HepG2 (cell line): ENCODE results near the gene CCND1. TPM values are rescaled to one million over a fixed set of nuclear protein-coding genes. Genes with fewer than 3 reads are reported as not detected.
A peak's percentile ranks its signal among the peaks of the same experiment; 100 is the strongest.

Source experiments
- CREM ChIP-seq, 2 experiments: sonication (generic) in 1 of 2; formaldehyde crosslinking in 1 of 2; IDR thresholded peaks; 2 replicates each; pipeline versions ENCODE4 v1.4.0 to v1.6.1; 2016 to 2020; ENCODE audit warnings: antibody characterized with exemption in 1 of 2, mild to moderate bottlenecking in 1 of 2, missing genetic modification reagents in 1 of 2
- DRAP1 ChIP-seq: IDR thresholded peaks from 2 replicates; pipeline ENCODE4 v1.6.1; 2016; ENCODE audit warnings: missing genetic modification reagents, missing compliant biosample characterization
- E2F1 ChIP-seq: sonication (generic); formaldehyde crosslinking; IDR thresholded peaks from 2 replicates; pipeline ENCODE4 v1.5.0; 2020; ENCODE audit warnings: missing genetic modification reagents
- ELF4 ChIP-seq: sonication (generic); formaldehyde crosslinking; IDR thresholded peaks from 2 replicates; pipeline ENCODE4 v1.5.0; 2020; ENCODE audit warnings: missing genetic modification reagents, mild to moderate bottlenecking, moderate library complexity, borderline replicate concordance
- FOXC1 ChIP-seq: sonication (generic); formaldehyde crosslinking; IDR thresholded peaks from 2 replicates; pipeline ENCODE4 v1.8.0; 2022; ENCODE audit warnings: mild to moderate bottlenecking, missing genetic modification reagents, borderline replicate concordance
- HNF4G ChIP-seq, 2 experiments: sonication (generic) in 1 of 2; formaldehyde crosslinking in 1 of 2; IDR thresholded peaks; 2 replicates each; pipeline versions ENCODE4 v1.4.0 to v1.6.1; 2011 to 2020; ENCODE audit warnings: borderline replicate concordance in 2 of 2, low read depth in 2 of 2, mild to moderate bottlenecking in 2 of 2, low read length in 1 of 2, missing genetic modification reagents in 1 of 2, moderate library complexity in 1 of 2
- HOXA9 ChIP-seq: sonication (generic); formaldehyde crosslinking; IDR thresholded peaks from 2 replicates; pipeline ENCODE4 v1.8.1; 2022; ENCODE audit warnings: missing genetic modification reagents, mild to moderate bottlenecking, moderate library complexity, borderline replicate concordance
- IRF1 ChIP-seq: sonication (generic); formaldehyde crosslinking; IDR thresholded peaks from 2 replicates; pipeline ENCODE4 v1.4.0; 2020; ENCODE audit warnings: low read depth, mild to moderate bottlenecking, missing genetic modification reagents
- MED1 ChIP-seq: sonication (generic); formaldehyde crosslinking; IDR thresholded peaks from 2 replicates; pipeline ENCODE4 v1.4.0; 2020; ENCODE audit warnings: missing genetic modification reagents
- MTA1 ChIP-seq: sonication (generic); formaldehyde crosslinking; IDR thresholded peaks from 2 replicates; pipeline ENCODE4 v1.4.0; 2020; ENCODE audit warnings: missing genetic modification reagents, mild to moderate bottlenecking, borderline replicate concordance
- NCOA2 ChIP-seq: sonication (generic); formaldehyde crosslinking; IDR thresholded peaks from 2 replicates; pipeline ENCODE4 v1.8.0; 2022; ENCODE audit warnings: inconsistent platforms
- NR2F2 ChIP-seq: IDR thresholded peaks from 2 replicates; pipeline ENCODE4 v1.6.1; 2012; ENCODE audit warnings: low read depth, inconsistent platforms, borderline replicate concordance
- SALL1 ChIP-seq: sonication (generic); formaldehyde crosslinking; IDR thresholded peaks from 2 replicates; pipeline ENCODE4 v1.8.0; 2022; ENCODE audit warnings: mild to moderate bottlenecking, missing genetic modification reagents
- SIX4 ChIP-seq: sonication (generic); formaldehyde crosslinking; IDR thresholded peaks from 2 replicates; pipeline ENCODE4 v1.4.0; 2020; ENCODE audit warnings: missing genetic modification reagents
- SMAD9 ChIP-seq: sonication (generic); formaldehyde crosslinking; IDR thresholded peaks from 2 replicates; pipeline ENCODE4 v1.5.1; 2020; ENCODE audit warnings: mild to moderate bottlenecking, missing genetic modification reagents
- THRA ChIP-seq: sonication (generic); formaldehyde crosslinking; IDR thresholded peaks from 2 replicates; pipeline ENCODE4 v1.4.0; 2020; ENCODE audit warnings: missing genetic modification reagents, borderline replicate concordance
- TOE1 ChIP-seq: sonication (generic); formaldehyde crosslinking; IDR thresholded peaks from 2 replicates; pipeline ENCODE4 v1.4.0; 2020; ENCODE audit warnings: mild to moderate bottlenecking, missing genetic modification reagents
- ZBTB3 ChIP-seq: sonication (generic); formaldehyde crosslinking; IDR thresholded peaks from 2 replicates; pipeline ENCODE4 v1.4.0; 2020; ENCODE audit warnings: low read depth, mild to moderate bottlenecking, moderate library complexity, missing genetic modification reagents, borderline replicate concordance
- ZNF138 ChIP-seq: sonication (generic); formaldehyde crosslinking; IDR thresholded peaks from 2 replicates; pipeline ENCODE4 v1.5.0; 2020; ENCODE audit warnings: mild to moderate bottlenecking, low read depth, missing genetic modification reagents
- ZNF383 ChIP-seq: sonication (generic); formaldehyde crosslinking; IDR thresholded peaks from 2 replicates; pipeline ENCODE4 v1.4.0; 2020; ENCODE audit warnings: missing genetic modification reagents, mild to moderate bottlenecking, borderline replicate concordance
- ZNF431 ChIP-seq: sonication (generic); formaldehyde crosslinking; IDR thresholded peaks from 2 replicates; pipeline ENCODE4 v1.9.0; 2022; ENCODE audit warnings: missing genetic modification reagents, low read depth, mild to moderate bottlenecking, borderline replicate concordance
- ZNF468 ChIP-seq: sonication (generic); formaldehyde crosslinking; IDR thresholded peaks from 2 replicates; pipeline ENCODE4 v1.8.0; 2022; ENCODE audit warnings: mild to moderate bottlenecking, moderate library complexity, missing genetic modification reagents
- ZNF556 ChIP-seq: sonication (generic); formaldehyde crosslinking; IDR thresholded peaks from 2 replicates; pipeline ENCODE4 v1.4.0; 2020; ENCODE audit warnings: mild to moderate bottlenecking, missing genetic modification reagents, borderline replicate concordance
- ZNF672 ChIP-seq: sonication (generic); formaldehyde crosslinking; IDR thresholded peaks from 2 replicates; pipeline ENCODE4 v1.8.1; 2022; ENCODE audit warnings: missing genetic modification reagents
- ZNF691 ChIP-seq: sonication (generic); formaldehyde crosslinking; IDR thresholded peaks from 2 replicates; pipeline ENCODE4 v1.4.0; 2020; ENCODE audit warnings: missing genetic modification reagents, low read depth, mild to moderate bottlenecking, borderline replicate concordance
- polyA plus RNA-seq, 8 experiments: library from polyadenylated mRNA; depleted of rRNA in 3 of 8; stranded (reverse) in 7 of 8; unstranded in 1 of 8; fragments of >200 nt; fragmentation: Illumina TruSeq in 4 of 8; extraction: Trizol in 4 of 8; gene quantifications; 2 replicates each; pipeline versions ENCODE4 v1.2.1 to v1.2.3, GENCODE V29; 2011 to 2016; ENCODE audit warnings: low read depth in 4 of 8, missing spikeins in 1 of 8, mixed read lengths in 1 of 8; ENCODE audit not compliant: insufficient read depth in 1 of 8
- total RNA-seq, 5 experiments: library from RNA; depleted of rRNA; stranded (reverse); fragments of >200 nt; fragmentation: Illumina TruSeq; extraction: Trizol; gene quantifications; 2 replicates each; pipeline ENCODE4 v1.2.3, GENCODE V29; 2016; ENCODE audit warnings: low read depth in 1 of 5

The CCND1 gene
- total and polyA plus RNA-seq, 2 of the 13 experiments (the other 11 are each of a cell fraction or from before 2014, with no cell fraction given) = 107 to 136 TPM

GRCh38 chr11:69683764-69684333 lies 42.9 kb downstream of the CCND1 start (continued):
- no peak for TF ChIP-seq ZNF672
- peak; percentile 72 for TF ChIP-seq SALL1
- peak; percentile 52; the same call in 1 of the 2 replicates for TF ChIP-seq THRA
- TF ChIP-seq ZNF556 (CRISPR knock-in tag) = no peak; the same call in 1 of the 2 replicates
- no peak for TF ChIP-seq MTA1 (CRISPR knock-in tag)
- TF ChIP-seq ZNF383 (CRISPR knock-in tag) = no peak
- TF ChIP-seq HOXA9 = no peak
- TF ChIP-seq E2F1 (CRISPR knock-in tag) = no peak
- no peak for TF ChIP-seq CREM (IDR thresholded peaks at IDR 0.05)
- no peak for TF ChIP-seq CREM (CRISPR knock-in tag; IDR thresholded peaks at IDR 0.05)
- no peak for TF ChIP-seq HNF4G (IDR thresholded peaks at IDR 0.05; ENCODE audit: borderline replicate concordance, low read depth, low read length)
- TF ChIP-seq HNF4G (CRISPR knock-in tag; IDR thresholded peaks at IDR 0.05; ENCODE audit: borderline replicate concordance, low read depth) = no peak
- TF ChIP-seq ZBTB3 (CRISPR knock-in tag) = no peak
- no peak for TF ChIP-seq TOE1 (CRISPR knock-in tag)
- TF ChIP-seq DRAP1 (CRISPR knock-in tag) = 0 out of 2 replicates have a peak, but pooled peaks have one; percentile 26
- TF ChIP-seq ZNF138 = no peak
- 0 out of 2 replicates have a peak, but pooled peaks have one; percentile 16 for TF ChIP-seq NCOA2 (CRISPR knock-in tag)
- no peak for TF ChIP-seq ZNF431 (CRISPR knock-in tag)
- no peak for TF ChIP-seq ELF4 (CRISPR knock-in tag)
- TF ChIP-seq SIX4 (CRISPR knock-in tag) = no peak
- 0 out of 2 replicates have a peak, but pooled peaks have one; percentile 28 for TF ChIP-seq MED1 (CRISPR knock-in tag)
- no peak for TF ChIP-seq IRF1 (CRISPR knock-in tag)
- TF ChIP-seq SMAD9 = no peak; the same call in 1 of the 2 replicates
- TF ChIP-seq FOXC1 (CRISPR knock-in tag) = no peak
- TF ChIP-seq ZNF691 (CRISPR knock-in tag) = 0 out of 2 replicates have a peak, but pooled peaks have one; percentile 49
- TF ChIP-seq ZNF468 = no peak
- TF ChIP-seq NR2F2 = no peak
